SK-N-SH (cell line): ENCODE results near the gene PERCC1. TPM values are rescaled to one million over a fixed set of nuclear protein-coding genes. Genes with fewer than 3 reads are reported as not detected.

ENCODE experiments used
- CTCF ChIA-PET: fragments of 300-600, 350-600 bp; formaldehyde crosslinking; extraction: SDS; loops from one replicate; lab custom pipeline; 2021; lab: Yijun Ruan, JAX
- POLR2A ChIA-PET: fragments of 350-600 bp; sonication (Branson Sonifier 250); formaldehyde crosslinking; extraction: SDS; loops from one replicate; lab custom pipeline; 2020; ENCODE audit warnings: antibody characterized with exemption, inconsistent platforms; lab: Yijun Ruan, JAX
- DNase-seq: peaks from one replicate; pipeline ENCODE4 v3.0.0; 2012
- H2AFZ ChIP-seq: fragments of 200-600 bp; sonication (generic); 2 replicates; pipeline ENCODE4 v1.8.1; 2016; ENCODE audit warnings: antibody characterized with exemption, mild to moderate bottlenecking, low read depth
- H3F3A ChIP-seq: fragments of 200-600 bp; sonication (generic); replicated peaks from 2 replicates; pipeline ENCODE3; 2016; ENCODE audit warnings: antibody characterized with exemption, mild to moderate bottlenecking; ENCODE audit not compliant: insufficient read depth
- H3K27ac ChIP-seq, 2 experiments: fragments of 200-500 bp in 1 of 2; fragments of 200-600 bp in 1 of 2; sonication (Bioruptor generic) in 1 of 2; sonication (generic), shearing (Covaris generic) in 1 of 2; 2 replicates each; pipeline versions ENCODE4 v1.5.1 to v1.6.1; 2014 to 2016; ENCODE audit warnings: low read depth in 2 of 2, inconsistent platforms in 1 of 2, low read length in 1 of 2, mild to moderate bottlenecking in 1 of 2, mixed read lengths in 1 of 2
- H3K27me3 ChIP-seq: fragments of 200-600 bp; sonication (generic), shearing (Covaris generic); 2 replicates; pipeline ENCODE4 v1.6.1; 2016; ENCODE audit warnings: mixed run types; ENCODE audit not compliant: insufficient read depth
- H3K36me3 ChIP-seq, 2 experiments: fragments of 200-500 bp in 1 of 2; fragments of 200-600 bp in 1 of 2; sonication (Bioruptor generic) in 1 of 2; sonication (generic) in 1 of 2; replicated peaks in 1 of 2; 2 replicates each; pipeline versions ENCODE3 to v1.5.1; 2014 to 2016; ENCODE audit warnings: low read length in 1 of 2, mild to moderate bottlenecking in 1 of 2; ENCODE audit not compliant: insufficient read depth in 2 of 2, control insufficient read depth in 1 of 2
- H3K4me1 ChIP-seq, 2 experiments: fragments of 200-500 bp in 1 of 2; fragments of 200-600 bp in 1 of 2; sonication (Bioruptor generic) in 1 of 2; sonication (generic), shearing (Covaris generic) in 1 of 2; 2 replicates each; pipeline versions ENCODE4 v1.5.1 to v1.6.1; 2014 to 2016; ENCODE audit warnings: low read depth in 1 of 2, low read length in 1 of 2, mixed run types in 1 of 2; ENCODE audit not compliant: insufficient read depth in 2 of 2, control insufficient read depth in 1 of 2
- H3K4me2 ChIP-seq: fragments of 200-600 bp; sonication (generic), shearing (Covaris generic); 2 replicates; pipeline ENCODE4 v1.6.1; 2017; ENCODE audit warnings: mixed run types
- H3K4me3 ChIP-seq, 2 experiments: fragments of 200-500 bp in 1 of 2; fragments of 200-600 bp in 1 of 2; sonication (Bioruptor generic) in 1 of 2; sonication (generic), shearing (Covaris generic) in 1 of 2; 2 replicates each; pipeline versions ENCODE4 v1.5.1 to v1.8.1; 2014 to 2016; ENCODE audit warnings: low read depth in 2 of 2, inconsistent platforms in 1 of 2, low read length in 1 of 2, mild to moderate bottlenecking in 1 of 2, mixed read lengths in 1 of 2, moderate library complexity in 1 of 2
- H3K79me2 ChIP-seq: fragments of 200-600 bp; sonication (generic); 2 replicates; pipeline ENCODE4 v1.8.1; 2017; ENCODE audit warnings: mild to moderate bottlenecking; ENCODE audit not compliant: insufficient read depth
- H3K9ac ChIP-seq: fragments of 200-600 bp; sonication (generic); 2 replicates; pipeline ENCODE4 v1.6.1; 2017; ENCODE audit warnings: mixed run types
- H3K9me2 ChIP-seq: fragments of 200-600 bp; sonication (generic); 2 replicates; pipeline ENCODE4 v1.6.1; 2017; ENCODE audit warnings: mixed run types
- H3K9me3 ChIP-seq: fragments of 200-600 bp; sonication (generic); 2 replicates; pipeline ENCODE4 v1.6.1; 2017; ENCODE audit warnings: mixed run types, mild to moderate bottlenecking, moderate library complexity
- H4K20me1 ChIP-seq: fragments of 200-600 bp; sonication (generic); 2 replicates; pipeline ENCODE4 v1.6.1; 2017; ENCODE audit warnings: mild to moderate bottlenecking, mixed run types; ENCODE audit not compliant: insufficient read depth
- ELF1 ChIP-seq: IDR thresholded peaks from 2 replicates; pipeline ENCODE4 v1.4.0; 2012
- EP300 ChIP-seq, 2 experiments: IDR thresholded peaks; 2 replicates each; pipeline versions ENCODE4 v1.4.0 to v1.6.1; 2012; ENCODE audit warnings: borderline replicate concordance in 1 of 2, low read depth in 1 of 2, low read length in 1 of 2
- FOXM1 ChIP-seq: IDR thresholded peaks from 2 replicates; pipeline ENCODE4 v1.4.0; 2012; ENCODE audit warnings: low read depth, mild to moderate bottlenecking
- GABPA ChIP-seq: IDR thresholded peaks from 2 replicates; pipeline ENCODE4 v1.4.0; 2012; ENCODE audit warnings: low read depth, mild to moderate bottlenecking
- JUND ChIP-seq: IDR thresholded peaks from 2 replicates; pipeline ENCODE4 v1.4.0; 2012
- MXI1 ChIP-seq: IDR thresholded peaks from 2 replicates; pipeline ENCODE4 v1.6.1; 2012; ENCODE audit warnings: mild to moderate bottlenecking, low read depth, low read length, improper control_type of control experiment
- RAD21 ChIP-seq: IDR thresholded peaks from 2 replicates; pipeline ENCODE4 v1.6.1; 2012; ENCODE audit warnings: mild to moderate bottlenecking, low read length
- RXRA ChIP-seq: IDR thresholded peaks from 2 replicates; pipeline ENCODE4 v1.4.0; 2012; ENCODE audit warnings: low read depth, mild to moderate bottlenecking, borderline replicate concordance
- SMC3 ChIP-seq: IDR thresholded peaks from 2 replicates; pipeline ENCODE4 v1.6.1; 2012; ENCODE audit warnings: low read depth, low read length, improper control_type of control experiment
- TCF12 ChIP-seq: IDR thresholded peaks from 2 replicates; pipeline ENCODE4 v1.4.0; 2012
- TEAD4 ChIP-seq: IDR thresholded peaks from 2 replicates; pipeline ENCODE4 v1.4.0; 2012; ENCODE audit warnings: mild to moderate bottlenecking, borderline replicate concordance; ENCODE audit not compliant: insufficient read depth
- WGBS: methylation state at CpG from one replicate; pipeline ENCODE4 v1.1.6; 2017; ENCODE audit warnings: low lambda C conversion rate; 5-methylcytosine and 5-hydroxymethylcytosine counted together
- polyA plus RNA-seq, 3 experiments: library from polyadenylated mRNA; depleted of rRNA; stranded (reverse); fragments of >200 nt; gene quantifications; 2 replicates each; pipeline ENCODE4 v1.2.3, GENCODE V29; 2012
- TF ChIP-seq, protein P1 (sequence below): IDR thresholded peaks from 2 replicates; pipeline ENCODE4 v1.4.0; 2012; ENCODE audit warnings: low read depth, borderline replicate concordance
- TF ChIP-seq, protein P2 (sequence below): IDR thresholded peaks from 2 replicates; pipeline ENCODE4; 2012
- TF ChIP-seq, protein P3 (sequence below): fragments of 200-600 bp; sonication (generic); IDR thresholded peaks from 2 replicates; pipeline ENCODE4 v1.6.1; 2017; ENCODE audit warnings: antibody characterized with exemption, mild to moderate bottlenecking, moderate library complexity
- TF ChIP-seq, protein P4 (sequence below): IDR thresholded peaks from 2 replicates; pipeline ENCODE4 v1.6.1; 2012; ENCODE audit warnings: mild to moderate bottlenecking, low read depth, low read length, moderate library complexity
- TF ChIP-seq, protein P5 (sequence below): IDR thresholded peaks from 2 replicates; pipeline ENCODE4 v1.4.0; 2012; ENCODE audit warnings: low read depth
- TF ChIP-seq, protein P6 (sequence below): fragments of 150-350 bp; IDR thresholded peaks from 2 replicates; pipeline ENCODE4 v1.6.1; 2017; ENCODE audit warnings: antibody characterized with exemption, low read length, low read depth, borderline replicate concordance

PERCC1 gene
- polyA plus RNA-seq, 1 of the 3 experiments (the other 2 are of a cell fraction): not detected

DNA sequence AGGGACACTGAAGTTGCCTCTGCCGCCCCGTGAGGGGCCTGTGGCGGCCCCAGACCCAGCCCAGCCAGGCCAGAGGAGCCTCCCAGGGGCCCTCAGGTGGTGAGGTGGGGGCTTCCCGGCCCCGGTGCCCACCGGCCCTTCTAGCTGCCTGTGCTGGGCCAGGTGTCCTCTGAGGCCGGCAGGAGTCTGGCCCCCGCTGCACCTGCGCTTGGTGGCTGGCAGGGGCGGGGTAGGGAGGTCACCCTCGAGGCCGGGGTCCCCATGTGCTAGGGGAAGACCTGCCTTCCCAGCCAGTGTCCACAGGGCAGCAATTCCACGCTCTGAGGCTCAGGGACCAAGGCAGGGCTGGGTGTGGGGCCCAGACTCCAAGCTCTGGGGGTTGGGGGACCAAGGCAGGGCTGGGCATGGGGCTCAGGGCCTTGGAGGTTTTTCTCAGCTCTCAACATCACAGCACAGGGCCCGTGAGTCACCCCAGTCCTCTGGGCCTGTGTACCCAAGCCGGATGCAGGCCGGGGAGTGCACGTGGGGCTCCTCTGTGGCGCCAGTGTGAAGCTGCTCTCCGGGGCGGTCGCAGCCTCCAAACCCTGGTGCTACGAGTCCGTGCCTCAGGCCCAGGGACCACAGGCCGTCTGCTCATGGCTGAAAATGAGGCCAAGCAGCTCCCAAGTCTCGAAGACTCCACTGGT, 14.8 kb downstream of the PERCC1 start:
- H3F3A ChIP-seq: no peaks in the 10 kb centered on the region
- no peak overlapping the region for H3K4me3 ChIP-seq
- no peaks in the 10 kb centered on the region for H3K4me1 ChIP-seq
- no peaks in the 10 kb centered on the region for H4K20me1 ChIP-seq
- no peaks in the 10 kb centered on the region for H3K79me2 ChIP-seq
- H3K36me3 ChIP-seq: peaks cover 0 to 8% of the 10 kb centered on the region in 2 experiments
- CTCF ChIA-PET: interaction anchor here (1.0 kb wide), 1 partner anchor 15 kb away, joined by 3 read pairs; the partner anchor contains the start of gene PERCC1
- no peak overlapping the region for H3K9ac ChIP-seq
- H3K4me2 ChIP-seq: no peak overlapping the region
- no CpG with 5 or more reads among the region's 25 CpGs for WGBS
- TF ChIP-seq SMC3: no peak
- no peak for TF ChIP-seq MXI1
- no peak for TF ChIP-seq TCF12
- no peak for TF ChIP-seq RAD21
- TF ChIP-seq TEAD4: no peak
- no peak for TF ChIP-seq FOXM1
- TF ChIP-seq, protein P1, sequence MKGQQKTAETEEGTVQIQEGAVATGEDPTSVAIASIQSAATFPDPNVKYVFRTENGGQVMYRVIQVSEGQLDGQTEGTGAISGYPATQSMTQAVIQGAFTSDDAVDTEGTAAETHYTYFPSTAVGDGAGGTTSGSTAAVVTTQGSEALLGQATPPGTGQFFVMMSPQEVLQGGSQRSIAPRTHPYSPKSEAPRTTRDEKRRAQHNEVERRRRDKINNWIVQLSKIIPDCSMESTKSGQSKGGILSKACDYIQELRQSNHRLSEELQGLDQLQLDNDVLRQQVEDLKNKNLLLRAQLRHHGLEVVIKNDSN: no peak
- TF ChIP-seq, protein P2, sequence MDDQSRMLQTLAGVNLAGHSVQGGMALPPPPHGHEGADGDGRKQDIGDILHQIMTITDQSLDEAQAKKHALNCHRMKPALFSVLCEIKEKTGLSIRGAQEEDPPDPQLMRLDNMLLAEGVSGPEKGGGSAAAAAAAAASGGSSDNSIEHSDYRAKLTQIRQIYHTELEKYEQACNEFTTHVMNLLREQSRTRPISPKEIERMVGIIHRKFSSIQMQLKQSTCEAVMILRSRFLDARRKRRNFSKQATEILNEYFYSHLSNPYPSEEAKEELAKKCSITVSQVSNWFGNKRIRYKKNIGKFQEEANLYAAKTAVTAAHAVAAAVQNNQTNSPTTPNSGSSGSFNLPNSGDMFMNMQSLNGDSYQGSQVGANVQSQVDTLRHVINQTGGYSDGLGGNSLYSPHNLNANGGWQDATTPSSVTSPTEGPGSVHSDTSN: no peak
- TF ChIP-seq GABPA: no peak
- TF ChIP-seq ELF1: no peak
- no peak for TF ChIP-seq EP300 (IDR thresholded peaks at IDR 0.05; ENCODE audit: borderline replicate concordance in 1 of 2, low read depth in 1 of 2, low read length in 1 of 2)
- no peak for TF ChIP-seq RXRA
- TF ChIP-seq, protein P3, sequence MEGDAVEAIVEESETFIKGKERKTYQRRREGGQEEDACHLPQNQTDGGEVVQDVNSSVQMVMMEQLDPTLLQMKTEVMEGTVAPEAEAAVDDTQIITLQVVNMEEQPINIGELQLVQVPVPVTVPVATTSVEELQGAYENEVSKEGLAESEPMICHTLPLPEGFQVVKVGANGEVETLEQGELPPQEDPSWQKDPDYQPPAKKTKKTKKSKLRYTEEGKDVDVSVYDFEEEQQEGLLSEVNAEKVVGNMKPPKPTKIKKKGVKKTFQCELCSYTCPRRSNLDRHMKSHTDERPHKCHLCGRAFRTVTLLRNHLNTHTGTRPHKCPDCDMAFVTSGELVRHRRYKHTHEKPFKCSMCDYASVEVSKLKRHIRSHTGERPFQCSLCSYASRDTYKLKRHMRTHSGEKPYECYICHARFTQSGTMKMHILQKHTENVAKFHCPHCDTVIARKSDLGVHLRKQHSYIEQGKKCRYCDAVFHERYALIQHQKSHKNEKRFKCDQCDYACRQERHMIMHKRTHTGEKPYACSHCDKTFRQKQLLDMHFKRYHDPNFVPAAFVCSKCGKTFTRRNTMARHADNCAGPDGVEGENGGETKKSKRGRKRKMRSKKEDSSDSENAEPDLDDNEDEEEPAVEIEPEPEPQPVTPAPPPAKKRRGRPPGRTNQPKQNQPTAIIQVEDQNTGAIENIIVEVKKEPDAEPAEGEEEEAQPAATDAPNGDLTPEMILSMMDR: no peak
- no peak for TF ChIP-seq JUND
- TF ChIP-seq, protein P4, sequence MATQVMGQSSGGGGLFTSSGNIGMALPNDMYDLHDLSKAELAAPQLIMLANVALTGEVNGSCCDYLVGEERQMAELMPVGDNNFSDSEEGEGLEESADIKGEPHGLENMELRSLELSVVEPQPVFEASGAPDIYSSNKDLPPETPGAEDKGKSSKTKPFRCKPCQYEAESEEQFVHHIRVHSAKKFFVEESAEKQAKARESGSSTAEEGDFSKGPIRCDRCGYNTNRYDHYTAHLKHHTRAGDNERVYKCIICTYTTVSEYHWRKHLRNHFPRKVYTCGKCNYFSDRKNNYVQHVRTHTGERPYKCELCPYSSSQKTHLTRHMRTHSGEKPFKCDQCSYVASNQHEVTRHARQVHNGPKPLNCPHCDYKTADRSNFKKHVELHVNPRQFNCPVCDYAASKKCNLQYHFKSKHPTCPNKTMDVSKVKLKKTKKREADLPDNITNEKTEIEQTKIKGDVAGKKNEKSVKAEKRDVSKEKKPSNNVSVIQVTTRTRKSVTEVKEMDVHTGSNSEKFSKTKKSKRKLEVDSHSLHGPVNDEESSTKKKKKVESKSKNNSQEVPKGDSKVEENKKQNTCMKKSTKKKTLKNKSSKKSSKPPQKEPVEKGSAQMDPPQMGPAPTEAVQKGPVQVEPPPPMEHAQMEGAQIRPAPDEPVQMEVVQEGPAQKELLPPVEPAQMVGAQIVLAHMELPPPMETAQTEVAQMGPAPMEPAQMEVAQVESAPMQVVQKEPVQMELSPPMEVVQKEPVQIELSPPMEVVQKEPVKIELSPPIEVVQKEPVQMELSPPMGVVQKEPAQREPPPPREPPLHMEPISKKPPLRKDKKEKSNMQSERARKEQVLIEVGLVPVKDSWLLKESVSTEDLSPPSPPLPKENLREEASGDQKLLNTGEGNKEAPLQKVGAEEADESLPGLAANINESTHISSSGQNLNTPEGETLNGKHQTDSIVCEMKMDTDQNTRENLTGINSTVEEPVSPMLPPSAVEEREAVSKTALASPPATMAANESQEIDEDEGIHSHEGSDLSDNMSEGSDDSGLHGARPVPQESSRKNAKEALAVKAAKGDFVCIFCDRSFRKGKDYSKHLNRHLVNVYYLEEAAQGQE: no peak
- TF ChIP-seq, protein P5, sequence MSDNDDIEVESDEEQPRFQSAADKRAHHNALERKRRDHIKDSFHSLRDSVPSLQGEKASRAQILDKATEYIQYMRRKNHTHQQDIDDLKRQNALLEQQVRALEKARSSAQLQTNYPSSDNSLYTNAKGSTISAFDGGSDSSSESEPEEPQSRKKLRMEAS: no peak
- TF ChIP-seq, protein P6, sequence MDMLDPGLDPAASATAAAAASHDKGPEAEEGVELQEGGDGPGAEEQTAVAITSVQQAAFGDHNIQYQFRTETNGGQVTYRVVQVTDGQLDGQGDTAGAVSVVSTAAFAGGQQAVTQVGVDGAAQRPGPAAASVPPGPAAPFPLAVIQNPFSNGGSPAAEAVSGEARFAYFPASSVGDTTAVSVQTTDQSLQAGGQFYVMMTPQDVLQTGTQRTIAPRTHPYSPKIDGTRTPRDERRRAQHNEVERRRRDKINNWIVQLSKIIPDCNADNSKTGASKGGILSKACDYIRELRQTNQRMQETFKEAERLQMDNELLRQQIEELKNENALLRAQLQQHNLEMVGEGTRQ: no peak
- TF ChIP-seq, all 33 proteins: peak for 0
- Histone ChIP-seq H2AFZ (no peak overlapping the region), H3K27ac (no peak overlapping the region), H3K9me3 (no peaks in the 10 kb centered on the region), H3K9me2 (no peaks in the 10 kb centered on the region), H3K27me3 (no peaks in the 10 kb centered on the region)
- POLR2A ChIA-PET: no interaction called here
- DNase-seq: no peak
